COR-L47 (cell line): Measurements from ENCODE around the gene MACF1.
"Not testable (repeated sequence)": the region's sequence is repeated elsewhere in the genome, so short reads cannot be mapped to it uniquely, and the experiment has no call there.

Source experiments
- DNase-seq: peaks from one replicate; lab custom pipeline; 2025; lab: John Stamatoyannopoulos, UW

MACF1 gene

DNA sequence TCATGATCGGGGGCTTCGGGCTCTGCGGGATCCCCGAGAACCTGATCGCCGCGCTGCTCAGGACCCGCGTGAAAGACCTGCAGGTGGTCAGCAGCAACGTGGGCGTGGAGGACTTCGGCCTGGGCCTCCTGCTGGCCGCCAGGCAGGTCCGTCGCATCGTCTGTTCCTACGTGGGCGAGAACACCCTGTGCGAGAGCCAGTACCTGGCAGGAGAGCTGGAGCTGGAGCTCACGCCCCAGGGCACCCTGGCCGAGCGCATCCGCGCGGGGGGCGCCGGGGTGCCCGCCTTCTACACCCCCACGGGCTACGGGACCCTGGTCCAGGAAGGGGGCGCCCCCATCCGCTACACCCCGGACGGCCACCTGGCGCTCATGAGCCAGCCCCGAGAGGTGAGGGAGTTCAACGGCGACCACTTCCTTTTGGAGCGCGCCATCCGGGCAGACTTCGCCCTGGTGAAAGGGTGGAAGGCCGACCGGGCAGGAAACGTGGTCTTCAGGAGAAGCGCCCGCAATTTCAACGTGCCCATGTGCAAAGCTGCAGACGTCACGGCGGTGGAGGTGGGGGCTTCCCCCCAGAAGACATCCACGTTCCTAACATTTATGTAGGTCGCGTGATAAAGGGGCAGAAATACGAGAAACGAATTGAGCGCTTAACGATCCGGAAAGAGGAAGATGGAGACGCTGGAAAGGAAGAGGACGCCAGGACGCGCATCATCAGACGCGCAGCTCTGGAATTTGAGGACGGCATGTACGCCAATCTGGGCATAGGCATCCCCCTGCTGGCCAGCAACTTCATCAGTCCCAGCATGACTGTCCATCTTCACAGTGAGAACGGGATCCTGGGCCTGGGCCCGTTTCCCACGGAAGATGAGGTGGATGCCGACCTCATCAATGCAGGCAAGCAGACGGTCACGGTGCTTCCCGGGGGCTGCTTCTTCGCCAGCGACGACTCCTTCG lies 310.9 kb downstream of the MACF1 start:
- DNase-seq: not testable (repeated sequence)

DNA sequence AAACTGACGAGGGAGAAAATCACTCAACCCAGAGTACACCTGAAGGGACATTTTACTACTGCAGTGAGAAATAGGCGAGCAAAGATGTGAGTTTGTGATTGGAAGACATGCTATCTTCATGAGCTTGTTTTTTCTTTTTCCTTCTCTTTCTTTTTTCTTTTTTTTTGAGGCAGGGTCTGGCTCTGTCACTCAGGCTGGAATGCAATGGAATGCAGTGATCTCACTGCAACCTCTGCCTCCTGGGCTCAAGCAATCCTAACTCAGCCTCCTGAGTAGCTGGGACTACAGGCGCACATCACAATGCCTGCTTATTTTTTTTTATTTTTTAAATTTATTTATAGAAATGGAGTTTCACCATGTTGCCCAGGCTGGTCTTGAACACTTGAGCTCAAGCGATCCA lies 312.3 kb downstream of the MACF1 start:
- DNase-seq: not testable (repeated sequence)

DNA sequence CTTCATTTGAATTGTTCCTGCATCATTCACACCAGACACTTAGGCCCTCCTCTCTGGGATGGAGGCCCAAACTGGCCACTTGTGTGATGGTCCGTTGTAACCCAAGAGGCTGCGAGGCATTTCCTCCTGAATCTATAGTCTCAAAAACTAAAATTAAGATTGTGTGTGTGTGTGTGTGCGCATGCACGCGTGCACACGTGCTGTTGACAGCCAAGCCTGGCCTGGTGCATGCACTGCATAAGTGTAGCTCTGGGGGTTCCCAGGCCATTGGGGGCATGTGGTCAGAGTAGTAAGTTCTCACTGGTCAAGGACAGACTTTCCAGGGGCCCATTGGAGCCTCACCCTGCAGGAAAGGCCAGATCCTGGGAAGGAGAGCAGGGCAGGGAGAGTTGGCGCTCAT lies 313.4 kb downstream of the MACF1 start:
- not testable (repeated sequence) for DNase-seq

DNA sequence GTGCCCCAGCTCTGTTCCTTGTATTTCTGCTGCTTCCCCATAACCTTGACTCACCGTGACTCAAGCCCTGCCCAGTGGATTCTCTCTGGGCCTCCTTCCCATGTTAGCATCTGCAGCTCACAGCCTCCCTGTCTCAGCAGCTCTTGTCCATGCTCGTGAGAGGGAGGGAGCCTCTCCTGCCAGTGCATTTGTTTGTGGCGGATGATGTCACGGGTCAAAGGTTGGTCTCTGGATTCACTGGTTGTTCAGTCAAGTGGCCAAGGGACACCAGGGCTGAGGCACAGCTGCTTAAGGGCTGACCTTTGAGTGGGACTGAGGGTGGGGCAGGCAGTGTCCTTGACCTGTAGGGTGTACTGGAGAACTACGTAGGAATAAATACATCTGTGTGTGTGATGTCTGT lies 314.9 kb downstream of the MACF1 start:
- DNase-seq: not testable (repeated sequence)

DNA sequence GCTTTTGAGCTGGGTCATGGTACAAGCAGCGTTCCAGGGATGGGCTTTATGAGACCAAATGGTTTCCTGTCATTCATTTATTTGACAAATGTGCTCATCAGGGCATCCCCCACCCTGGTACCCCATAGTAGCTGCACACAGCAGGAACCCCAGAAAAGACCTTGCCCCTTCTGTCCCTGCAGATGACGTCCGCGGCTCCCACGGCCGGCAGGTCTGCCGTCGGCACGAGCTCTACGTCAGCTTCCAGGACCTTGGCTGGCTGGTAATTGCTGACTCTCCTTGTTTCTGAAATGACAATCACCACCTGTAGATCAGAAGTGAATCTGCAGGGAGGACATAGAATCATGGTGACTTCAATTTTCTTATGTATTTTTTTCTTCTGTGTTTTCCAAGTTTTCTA lies 317.7 kb downstream of the MACF1 start:
- DNase-seq: not testable (repeated sequence)

DNA sequence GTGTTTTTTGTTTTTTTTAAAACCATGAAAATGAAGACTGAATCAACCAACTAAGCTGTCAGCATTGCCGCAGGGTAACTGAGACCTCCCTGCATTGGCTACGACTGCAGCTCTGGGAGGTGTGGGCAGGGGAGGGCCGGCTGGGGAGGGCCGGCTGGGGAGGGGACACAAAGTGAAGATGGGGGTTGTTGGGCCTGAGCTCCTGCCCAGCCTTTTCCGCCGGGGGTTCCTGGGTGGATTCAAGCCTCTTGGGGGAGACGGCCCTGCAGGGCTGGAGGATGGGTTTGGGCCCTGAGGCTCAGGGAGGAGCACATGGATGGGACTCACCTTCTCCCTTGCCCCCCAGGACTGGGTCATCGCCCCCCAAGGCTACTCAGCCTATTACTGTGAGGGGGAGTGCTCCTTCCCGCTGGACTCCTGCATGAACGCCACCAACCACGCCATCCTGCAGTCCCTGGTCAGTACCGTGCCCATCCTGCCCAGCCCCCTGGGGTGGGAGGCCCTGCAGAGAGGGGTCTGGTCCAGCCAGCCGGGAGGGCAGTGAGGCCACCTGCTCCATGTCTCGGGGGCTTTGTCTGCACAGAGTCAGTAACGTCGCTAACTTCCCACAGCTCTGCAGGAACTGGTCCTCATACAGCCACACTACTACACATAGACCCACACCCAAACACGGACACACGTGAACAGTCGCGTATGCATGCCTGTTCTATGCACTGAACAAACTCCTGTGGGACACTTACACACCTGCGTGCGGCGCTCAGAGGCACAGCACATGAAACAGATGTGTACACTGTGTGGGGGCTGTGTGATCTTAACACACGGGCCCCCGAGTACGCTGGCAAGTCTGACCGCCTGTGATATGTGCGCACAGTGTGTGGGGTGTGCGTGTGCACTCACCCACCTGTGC lies 318.4 kb downstream of the MACF1 start:
- no peak for DNase-seq

DNA sequence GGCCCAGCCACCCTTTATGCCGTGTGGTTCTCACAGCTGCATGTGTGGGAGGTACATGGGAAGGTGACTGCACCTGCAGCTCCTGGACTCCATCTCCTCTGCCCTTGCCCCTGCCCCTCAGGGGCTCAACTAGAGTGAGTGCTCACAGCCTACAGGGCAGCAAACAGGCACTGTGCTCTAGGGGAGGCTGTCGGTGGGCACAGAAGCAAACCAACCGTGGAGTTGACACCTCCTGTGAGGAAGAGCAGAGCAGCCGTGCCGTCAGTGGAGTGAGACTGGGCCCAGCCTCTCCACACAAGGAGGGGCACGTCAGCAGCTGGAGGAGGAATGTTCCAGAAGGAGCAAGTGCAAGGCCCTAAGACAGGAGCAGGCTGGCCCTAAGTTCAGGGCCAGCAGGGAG lies 319.7 kb downstream of the MACF1 start:
- DNase-seq: no peak

DNA sequence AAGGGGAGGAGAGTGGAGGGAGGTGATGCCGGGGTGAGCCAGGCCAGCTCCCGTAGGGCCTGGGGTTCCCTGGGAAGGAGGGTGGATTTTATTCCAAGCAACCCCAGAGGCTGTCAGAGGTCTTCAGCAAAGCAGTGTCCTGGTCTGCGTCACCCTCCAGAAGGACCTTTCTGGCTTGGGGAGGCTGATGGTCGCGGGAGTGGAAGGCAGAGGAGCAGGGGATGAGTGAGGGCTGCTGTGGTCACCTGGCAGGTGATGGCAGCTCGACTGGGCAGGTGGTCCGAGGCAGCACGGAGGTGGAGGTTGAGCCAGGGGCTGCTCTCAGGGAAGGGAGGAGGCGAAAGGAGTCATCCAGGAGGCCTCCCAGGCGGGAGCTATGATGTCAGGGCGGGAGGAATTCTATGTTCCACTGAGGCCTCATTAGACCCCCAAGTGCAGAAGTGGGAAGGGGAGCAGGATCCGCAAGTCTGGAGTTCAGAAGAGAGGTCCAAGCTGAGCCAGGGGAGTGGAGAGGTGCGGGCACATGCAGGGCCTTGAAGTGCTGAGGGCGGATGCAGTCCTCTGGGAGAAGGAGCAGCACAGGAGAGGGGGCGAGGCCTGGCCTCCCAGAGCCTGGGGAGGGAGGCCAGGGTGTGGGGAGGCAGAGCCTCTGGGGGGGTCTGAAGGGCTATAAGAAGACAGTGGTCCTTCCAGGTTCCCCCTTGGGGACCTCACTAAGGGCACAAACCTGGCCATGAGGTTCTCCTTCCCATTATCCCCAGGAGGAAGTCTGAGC lies 320.3 kb downstream of the MACF1 start:
- no peak for DNase-seq

DNA sequence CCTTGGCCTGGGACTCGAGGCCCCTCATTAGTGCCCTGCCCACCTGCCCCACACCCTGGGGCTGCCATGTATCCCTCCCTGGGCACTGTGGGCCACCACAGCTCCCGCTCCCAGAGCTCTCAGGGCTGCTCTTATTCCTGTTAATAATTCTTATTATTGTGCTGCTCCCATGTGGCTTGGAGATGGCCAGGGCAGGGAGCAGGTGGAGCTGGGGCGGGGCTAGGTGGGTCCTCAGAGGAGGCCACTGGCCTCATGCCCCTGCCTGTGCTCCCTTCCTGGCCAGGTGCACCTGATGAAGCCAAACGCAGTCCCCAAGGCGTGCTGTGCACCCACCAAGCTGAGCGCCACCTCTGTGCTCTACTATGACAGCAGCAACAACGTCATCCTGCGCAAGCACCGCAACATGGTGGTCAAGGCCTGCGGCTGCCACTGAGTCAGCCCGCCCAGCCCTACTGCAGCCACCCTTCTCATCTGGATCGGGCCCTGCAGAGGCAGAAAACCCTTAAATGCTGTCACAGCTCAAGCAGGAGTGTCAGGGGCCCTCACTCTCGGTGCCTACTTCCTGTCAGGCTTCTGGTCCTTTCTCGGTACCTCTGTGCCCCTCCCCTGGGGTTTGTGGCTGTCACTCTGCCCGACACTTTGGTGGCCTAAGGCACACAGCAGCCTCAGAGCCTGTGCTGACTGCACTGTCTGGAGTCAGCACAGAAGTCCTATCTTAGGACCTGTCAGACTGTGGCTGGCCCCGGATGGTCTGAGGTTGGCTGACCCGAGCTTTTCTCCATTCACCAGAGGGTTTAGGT lies 321.1 kb downstream of the MACF1 start:
- DNase-seq: no peak

DNA sequence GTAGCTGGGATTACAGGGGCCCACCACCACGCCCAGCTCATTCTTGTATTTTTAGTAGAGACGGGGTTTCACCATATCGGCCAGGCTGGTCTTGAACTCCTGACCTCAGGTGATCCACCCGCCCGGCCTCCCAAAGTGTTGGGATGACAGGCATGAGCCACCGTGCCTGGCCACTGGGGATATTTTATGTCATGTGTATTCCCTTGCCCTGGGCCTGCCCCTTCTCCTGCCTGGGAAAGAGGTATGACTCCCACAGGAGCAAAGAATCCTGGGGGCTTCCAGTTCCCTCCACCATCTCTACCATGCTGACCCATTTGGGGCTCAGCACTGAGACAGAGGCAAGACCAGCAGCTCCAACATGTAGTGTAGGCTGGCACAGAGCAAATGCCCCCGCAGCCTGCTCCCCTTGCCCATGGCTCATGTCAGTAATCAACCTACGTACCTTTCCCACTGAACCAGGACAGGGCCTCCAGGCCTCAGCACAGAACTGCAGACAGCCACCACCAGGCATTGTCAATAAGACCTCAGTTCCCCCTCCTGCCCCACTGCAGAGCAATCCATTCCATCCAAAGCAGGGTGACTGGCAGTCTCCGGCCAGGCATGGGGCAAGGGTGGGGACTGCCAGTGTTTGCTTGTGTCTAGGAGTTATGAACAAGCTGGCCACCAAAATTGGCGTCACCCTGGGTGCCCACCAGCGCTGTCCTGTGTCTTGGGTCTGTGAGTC lies 322.1 kb downstream of the MACF1 start:
- DNase-seq: no peak

DNA sequence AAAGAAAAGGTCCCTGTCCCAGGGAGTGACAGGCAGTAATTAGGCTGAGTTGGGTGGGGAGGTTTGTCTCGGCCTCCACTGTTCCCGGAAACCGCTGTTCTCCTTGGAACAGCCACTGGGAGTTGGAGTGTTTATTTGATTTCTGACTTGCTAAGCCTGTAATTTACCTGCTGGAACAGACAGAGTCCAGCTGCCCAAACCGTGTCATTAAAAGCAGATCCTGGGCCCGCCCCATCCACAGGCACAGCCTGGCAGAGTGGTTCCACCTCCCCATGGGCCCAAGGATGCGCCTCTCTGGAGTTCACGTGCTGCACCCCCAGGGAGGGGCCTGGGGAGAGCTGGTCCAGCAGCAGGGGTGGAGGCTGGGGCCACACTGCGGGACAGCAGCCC lies 322.7 kb downstream of the MACF1 start:
- peak; percentile 85 for DNase-seq

DNA sequence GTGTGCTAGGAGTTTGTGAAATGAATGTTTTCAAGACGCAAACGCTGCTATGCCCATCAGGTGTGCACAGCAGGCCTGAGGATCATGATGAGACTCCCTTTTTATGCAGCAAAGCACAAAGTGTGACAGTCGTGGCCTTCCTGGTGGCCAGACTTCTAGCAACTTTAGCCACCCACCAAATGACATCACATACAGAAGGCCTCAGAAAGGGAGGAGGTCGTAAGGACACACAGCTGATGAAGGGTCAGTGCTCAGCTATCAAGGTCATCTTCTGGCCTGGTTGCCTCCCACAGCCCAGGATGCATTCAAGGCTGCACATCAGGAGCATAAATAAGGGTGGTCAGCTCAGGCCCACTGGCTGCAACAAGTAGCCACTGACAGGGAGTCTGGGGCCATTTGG lies 323.6 kb downstream of the MACF1 start:
- DNase-seq: no peak

DNA sequence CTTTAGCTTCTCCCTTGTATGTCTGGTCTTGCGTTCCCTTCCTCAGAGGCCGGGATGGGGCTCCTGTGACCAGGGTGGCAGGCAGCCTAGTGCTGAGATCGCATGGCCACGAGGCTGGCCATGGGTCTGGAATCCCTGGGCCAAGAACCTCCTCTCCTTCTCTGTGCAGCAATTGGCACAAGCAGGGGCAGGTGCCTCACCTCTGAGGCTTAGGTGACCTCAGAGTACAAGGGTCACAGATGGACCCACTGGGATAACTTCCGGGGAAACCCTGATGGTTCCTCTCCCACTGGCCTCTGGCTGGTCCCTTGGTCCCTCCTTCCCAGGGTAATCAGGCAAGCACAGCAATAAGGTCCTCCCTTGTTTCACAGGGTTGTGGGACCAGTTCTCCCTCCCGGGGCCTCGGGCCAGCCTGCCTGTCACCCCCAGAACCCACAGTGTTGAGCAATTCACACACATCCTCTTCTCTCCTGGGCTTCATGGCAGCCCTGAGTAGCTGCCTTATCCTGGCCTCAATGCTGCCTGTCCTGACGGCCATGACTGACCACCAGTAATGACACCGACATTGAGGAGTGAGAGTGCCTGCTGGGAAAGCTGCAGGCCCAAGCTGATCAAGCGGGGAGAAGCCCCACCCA lies 325.5 kb downstream of the MACF1 start:
- DNase-seq: no peak

DNA sequence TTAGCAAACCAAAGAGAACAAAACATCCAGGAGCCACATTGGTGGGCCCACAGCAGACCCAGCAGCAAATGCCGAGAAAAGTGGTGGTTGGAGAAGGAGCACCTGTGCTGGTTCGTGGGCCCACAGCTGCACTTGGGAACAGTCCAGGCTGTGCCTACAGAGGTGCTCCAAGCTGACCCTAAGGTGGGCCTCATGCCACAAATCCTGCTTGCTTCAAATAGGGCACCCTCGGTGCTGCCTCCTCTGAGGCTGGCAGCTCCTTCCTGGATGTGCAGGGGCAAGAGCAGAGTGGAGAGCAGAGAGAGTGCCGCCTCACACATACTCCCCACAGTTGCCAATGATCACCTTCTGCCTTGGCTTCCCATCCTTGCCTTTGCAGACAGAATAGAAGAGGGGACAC lies 327.0 kb downstream of the MACF1 start:
- no peak for DNase-seq

DNA sequence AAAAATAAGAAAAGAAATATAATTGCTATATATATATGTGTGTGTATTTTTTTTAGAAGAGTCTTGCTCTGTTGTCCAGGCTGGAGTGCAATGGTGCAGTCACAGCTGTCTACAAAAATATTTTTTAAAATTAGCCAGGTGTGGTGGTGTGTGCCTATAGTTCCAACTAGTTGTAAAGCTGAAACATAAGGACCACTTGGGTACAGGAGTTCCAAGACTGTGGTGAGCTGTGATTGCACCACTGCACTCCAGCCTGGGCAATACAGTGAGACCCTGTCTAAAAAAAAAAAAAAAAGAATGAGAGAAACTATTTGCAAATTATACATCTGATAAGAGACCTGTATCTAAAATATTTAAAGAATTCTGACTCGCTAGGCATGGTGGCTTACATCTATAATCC lies 328.9 kb downstream of the MACF1 start:
- DNase-seq: no peak
